Gastroesophageal sphincter (tissue), 3 donors: Measurements from ENCODE around the gene FAM163B.

Source experiments
- EP300 ChIP-seq: sonication (generic); formaldehyde crosslinking; IDR thresholded peaks from one replicate; pipeline ENCODE4 v1.6.1; 2017; ENCODE audit warnings: antibody characterized with exemption, mild to moderate bottlenecking
- POLR2AphosphoS5 ChIP-seq: sonication (generic); formaldehyde crosslinking; IDR thresholded peaks from one replicate; pipeline ENCODE4 v1.6.1; 2017; ENCODE audit warnings: antibody characterized with exemption
- TF ChIP-seq, protein P1 (sequence below), 4 experiments: fragments of 200-600 bp in 2 of 4; fragments of 450-650 bp in 2 of 4; sonication (generic) in 1 of 4; IDR thresholded peaks; one replicate each; pipeline ENCODE4 v1.5.1; 2017 to 2019; ENCODE audit warnings: antibody characterized with exemption in 4 of 4, mild to moderate bottlenecking in 2 of 4, moderate library complexity in 2 of 4

DNA sequence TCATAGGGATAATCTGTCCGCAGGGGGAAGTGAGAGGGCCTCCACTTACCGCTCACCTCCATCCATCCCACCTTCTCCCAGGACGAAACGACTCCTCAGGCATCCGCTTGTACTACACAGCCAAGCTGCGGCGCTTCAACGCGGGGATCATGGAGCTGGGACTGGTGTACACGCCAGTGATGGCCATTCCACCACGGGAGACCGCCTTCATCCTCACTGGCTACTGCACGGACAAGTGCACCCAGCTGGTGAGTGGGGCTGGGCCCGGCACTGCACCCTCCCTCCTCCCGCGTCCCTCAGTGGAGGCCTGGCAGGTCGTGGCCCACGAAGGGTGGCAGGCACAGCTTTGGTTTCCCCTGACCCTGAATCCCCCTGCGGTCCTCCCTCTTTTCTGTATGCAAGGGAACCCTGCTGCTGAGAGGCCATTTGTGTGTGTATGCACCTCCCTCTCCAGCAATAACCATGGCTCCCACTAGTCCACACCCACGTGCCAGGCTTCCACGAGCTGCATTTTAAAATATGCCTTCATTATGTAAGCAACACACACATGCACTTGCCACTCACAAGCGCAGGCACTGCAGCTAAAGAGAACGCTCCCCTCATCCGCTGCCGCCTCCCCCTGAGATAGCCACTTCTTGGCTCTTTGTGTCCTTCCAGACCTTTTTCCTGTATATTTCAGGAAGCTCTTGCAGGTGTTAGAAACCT is 38.7 kb upstream of the FAM163B start:
- TF ChIP-seq POLR2AphosphoS5 (no peak), EP300 (no peak)
- TF ChIP-seq, protein P1, sequence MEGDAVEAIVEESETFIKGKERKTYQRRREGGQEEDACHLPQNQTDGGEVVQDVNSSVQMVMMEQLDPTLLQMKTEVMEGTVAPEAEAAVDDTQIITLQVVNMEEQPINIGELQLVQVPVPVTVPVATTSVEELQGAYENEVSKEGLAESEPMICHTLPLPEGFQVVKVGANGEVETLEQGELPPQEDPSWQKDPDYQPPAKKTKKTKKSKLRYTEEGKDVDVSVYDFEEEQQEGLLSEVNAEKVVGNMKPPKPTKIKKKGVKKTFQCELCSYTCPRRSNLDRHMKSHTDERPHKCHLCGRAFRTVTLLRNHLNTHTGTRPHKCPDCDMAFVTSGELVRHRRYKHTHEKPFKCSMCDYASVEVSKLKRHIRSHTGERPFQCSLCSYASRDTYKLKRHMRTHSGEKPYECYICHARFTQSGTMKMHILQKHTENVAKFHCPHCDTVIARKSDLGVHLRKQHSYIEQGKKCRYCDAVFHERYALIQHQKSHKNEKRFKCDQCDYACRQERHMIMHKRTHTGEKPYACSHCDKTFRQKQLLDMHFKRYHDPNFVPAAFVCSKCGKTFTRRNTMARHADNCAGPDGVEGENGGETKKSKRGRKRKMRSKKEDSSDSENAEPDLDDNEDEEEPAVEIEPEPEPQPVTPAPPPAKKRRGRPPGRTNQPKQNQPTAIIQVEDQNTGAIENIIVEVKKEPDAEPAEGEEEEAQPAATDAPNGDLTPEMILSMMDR (IDR thresholded peaks at IDR 0.05): no peak
